LNCAP (cell line): ENCODE results near the gene C2orf78.

ENCODE experiments used
- TF ChIP-seq, protein P1 (sequence below): fragments of 450-650 bp; IDR thresholded peaks from 2 replicates; pipeline ENCODE4 v1.5.1; 2017; ENCODE audit warnings: mild to moderate bottlenecking

The C2orf78 gene

DNA sequence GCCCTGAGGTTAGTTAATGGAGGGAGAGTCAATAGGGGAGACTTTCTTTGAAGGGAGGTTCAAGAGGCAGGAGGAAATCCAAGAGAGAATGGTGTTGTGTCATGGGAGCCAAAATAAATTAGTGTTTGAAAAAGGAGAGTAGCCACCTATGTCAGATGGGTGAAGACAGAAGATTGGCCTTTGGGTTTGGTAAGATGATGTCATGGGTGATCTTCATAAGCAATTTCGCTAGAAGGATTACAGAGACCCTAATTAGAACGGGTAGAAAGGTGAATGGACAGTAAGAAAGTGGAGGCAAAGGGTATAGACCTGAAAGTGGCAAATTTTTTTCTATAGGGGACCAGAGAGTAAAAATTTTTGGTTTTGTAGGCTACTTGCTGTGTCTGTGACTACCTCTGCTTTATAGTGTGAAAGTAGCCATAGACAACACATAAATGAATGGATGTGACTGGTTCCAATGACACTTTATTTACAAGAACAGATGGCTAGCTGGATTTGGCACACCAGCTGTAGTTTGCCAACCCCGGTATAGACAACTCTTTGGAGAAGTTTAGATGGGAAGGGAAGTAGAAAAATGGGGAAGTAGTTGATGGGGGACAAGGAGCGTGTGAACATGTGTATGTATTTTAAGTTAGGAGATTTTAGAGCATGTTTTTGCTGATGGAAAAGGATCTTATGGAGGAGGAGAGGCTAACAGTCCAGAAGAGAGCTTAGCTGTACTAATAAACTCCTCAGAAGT is 54.0 kb downstream of the C2orf78 start:
- TF ChIP-seq, protein P1, sequence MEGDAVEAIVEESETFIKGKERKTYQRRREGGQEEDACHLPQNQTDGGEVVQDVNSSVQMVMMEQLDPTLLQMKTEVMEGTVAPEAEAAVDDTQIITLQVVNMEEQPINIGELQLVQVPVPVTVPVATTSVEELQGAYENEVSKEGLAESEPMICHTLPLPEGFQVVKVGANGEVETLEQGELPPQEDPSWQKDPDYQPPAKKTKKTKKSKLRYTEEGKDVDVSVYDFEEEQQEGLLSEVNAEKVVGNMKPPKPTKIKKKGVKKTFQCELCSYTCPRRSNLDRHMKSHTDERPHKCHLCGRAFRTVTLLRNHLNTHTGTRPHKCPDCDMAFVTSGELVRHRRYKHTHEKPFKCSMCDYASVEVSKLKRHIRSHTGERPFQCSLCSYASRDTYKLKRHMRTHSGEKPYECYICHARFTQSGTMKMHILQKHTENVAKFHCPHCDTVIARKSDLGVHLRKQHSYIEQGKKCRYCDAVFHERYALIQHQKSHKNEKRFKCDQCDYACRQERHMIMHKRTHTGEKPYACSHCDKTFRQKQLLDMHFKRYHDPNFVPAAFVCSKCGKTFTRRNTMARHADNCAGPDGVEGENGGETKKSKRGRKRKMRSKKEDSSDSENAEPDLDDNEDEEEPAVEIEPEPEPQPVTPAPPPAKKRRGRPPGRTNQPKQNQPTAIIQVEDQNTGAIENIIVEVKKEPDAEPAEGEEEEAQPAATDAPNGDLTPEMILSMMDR: no peak

DNA sequence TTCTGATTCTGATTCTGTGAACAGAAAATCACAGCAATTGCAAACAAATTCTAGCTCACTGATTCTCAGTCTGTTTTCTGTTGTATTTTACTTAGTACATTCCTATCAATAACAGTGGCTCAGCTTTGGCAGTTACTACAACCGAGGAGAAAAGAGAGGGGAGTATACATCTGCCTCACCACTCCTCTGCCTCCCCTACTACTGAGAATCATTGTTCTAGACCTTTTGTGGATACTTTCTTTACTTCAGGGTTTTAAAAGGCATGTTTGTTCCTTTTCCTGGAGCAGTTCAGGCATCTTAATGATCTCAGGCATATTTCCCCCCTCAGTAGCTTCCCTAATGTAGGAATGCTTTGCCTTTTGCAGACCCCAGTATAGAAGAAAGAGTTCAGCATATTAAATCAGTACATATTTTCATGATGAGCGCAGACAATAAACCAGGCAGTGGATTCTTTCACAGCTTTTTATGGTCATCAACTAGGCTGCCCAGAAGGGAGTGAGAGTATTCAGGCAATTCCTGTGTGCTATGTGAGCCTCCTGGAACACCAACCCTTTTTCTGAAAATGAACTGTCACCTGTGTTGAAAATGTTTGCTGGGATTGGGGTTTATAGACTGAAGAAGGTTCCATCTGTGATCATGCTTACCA is 55.0 kb downstream of the C2orf78 start:
- TF ChIP-seq, protein P1: no peak

- TF ChIP-seq, protein P1: no peak
Measured at GRCh38 chr2:73839653-73840411, 55.8 kb downstream of the C2orf78 start.

- TF ChIP-seq, protein P1: no peak
Measured at GRCh38 chr2:73841912-73842738, 58.1 kb downstream of the C2orf78 start.

DNA sequence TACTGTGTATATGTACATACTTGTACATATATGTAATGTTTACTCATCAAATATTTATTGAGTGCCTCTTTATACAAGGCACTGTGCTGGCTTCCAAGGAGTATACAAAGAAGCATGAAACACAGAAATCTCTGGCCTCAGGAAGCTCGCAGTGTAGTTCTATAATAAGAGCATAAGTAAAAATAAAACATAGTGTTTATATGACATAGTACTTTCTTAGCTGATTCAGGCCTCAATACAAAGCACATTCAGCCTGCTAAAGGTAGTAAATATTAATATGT is 58.7 kb downstream of the C2orf78 start:
- TF ChIP-seq, protein P1: no peak

DNA sequence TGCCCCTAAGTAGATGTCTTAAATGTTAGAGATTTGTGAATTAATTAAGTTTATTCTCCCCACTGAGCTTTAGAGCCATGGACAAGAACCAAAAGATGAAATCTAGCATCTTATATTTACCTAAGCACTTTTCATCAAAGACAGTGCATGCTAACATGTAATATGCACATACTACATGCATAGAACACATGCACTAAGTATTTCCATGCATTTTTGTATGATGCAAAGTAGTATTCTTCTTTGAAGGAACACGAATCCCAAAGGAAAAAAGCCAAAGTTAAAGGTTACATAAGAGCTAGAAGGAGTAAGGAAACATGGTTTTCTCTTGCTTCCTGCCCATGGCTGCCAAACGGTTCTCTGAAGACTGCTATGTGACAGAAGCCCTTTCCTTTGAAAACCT is 60.1 kb downstream of the C2orf78 start:
- TF ChIP-seq, protein P1: no peak

DNA sequence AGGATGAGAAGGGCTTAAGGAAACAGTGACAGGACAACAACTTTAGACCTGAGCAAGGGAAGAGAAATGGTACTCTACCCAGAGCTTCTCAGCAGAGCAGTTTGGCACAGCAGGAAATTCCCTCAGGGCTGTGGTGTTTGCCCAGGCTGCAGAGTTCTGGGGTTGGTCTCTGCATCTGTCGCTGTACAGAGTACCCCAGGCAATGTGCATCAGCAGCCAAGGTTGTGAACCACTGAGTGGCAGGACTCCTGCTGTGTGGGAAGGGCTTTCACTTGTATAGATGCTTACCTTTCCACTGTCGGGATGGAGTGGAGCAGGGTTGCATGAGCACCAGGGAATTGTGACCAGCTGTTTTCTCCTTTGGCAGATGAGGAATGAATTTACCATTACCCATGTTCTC is 66.0 kb downstream of the C2orf78 start:
- TF ChIP-seq, protein P1: no peak
